Endothelial cell of umbilical vein (primary cell): ENCODE measurements around the gene ZNF639. TPM values are rescaled to one million over a fixed set of nuclear protein-coding genes. Genes with fewer than 3 reads are reported as not detected.

Experiments used
- BruUV-seq: library from RNA; stranded (reverse); fragments of 400-500 nt; replicated peaks from 2 replicates; lab custom pipeline; 2021; lab: Mats Ljungman, UMichigan
- CTCF ChIA-PET: fragments of 300-600, 350-600 bp; sonication (Branson Sonifier 250); formaldehyde crosslinking; loops from one replicate; lab custom pipeline; 2021; ENCODE audit warnings: antibody characterized with exemption, inconsistent platforms; lab: Charles Lee
- POLR2A ChIA-PET: fragments of 300-600, 350-600 bp; sonication (Branson Sonifier 250); formaldehyde crosslinking; loops from one replicate; lab custom pipeline; 2021; ENCODE audit warnings: antibody characterized with exemption, inconsistent platforms; lab: Charles Lee
- DNase-seq: peaks from one replicate; pipeline ENCODE4 v3.0.0-alpha.2; 2011; ENCODE audit warnings: low read depth, low spot score
- FAIRE-seq: peaks from 2 replicates; lab custom pipeline; 2011; peaks lifted over from hg19 to GRCh38; lab: Jason Lieb, UNC
- H2AFZ ChIP-seq: 2 replicates; pipeline ENCODE4 v1.6.0; 2012; ENCODE audit warnings: low read depth, low read length, control low read depth, inconsistent platforms
- H3K27ac ChIP-seq: 2 replicates; pipeline ENCODE4 v1.5.1; 2011; ENCODE audit warnings: low read depth, mild to moderate bottlenecking, control low read depth, low read length, moderate library complexity; ENCODE audit not compliant: insufficient read depth
- H3K27me3 ChIP-seq, 2 experiments: 2 replicates each; pipeline versions ENCODE4 v1.6.0 to v1.6.1; 2011; ENCODE audit warnings: low read length in 2 of 2, mixed read lengths in 1 of 2; ENCODE audit not compliant: control insufficient read depth in 2 of 2, insufficient read depth in 2 of 2
- H3K36me3 ChIP-seq, 2 experiments: 2 replicates in 1 of 2; 3 replicates in 1 of 2; pipeline ENCODE4 v1.5.1; 2011; ENCODE audit warnings: low read length in 2 of 2, mild to moderate bottlenecking in 1 of 2, moderate library complexity in 1 of 2; ENCODE audit not compliant: control insufficient read depth in 2 of 2, insufficient read depth in 2 of 2; ENCODE audit errors: extremely low read depth in 1 of 2
- H3K4me1 ChIP-seq: 3 replicates; pipeline ENCODE4 v1.5.1; 2011; ENCODE audit warnings: mild to moderate bottlenecking, low read length; ENCODE audit not compliant: control insufficient read depth, insufficient read depth; ENCODE audit errors: extremely low read depth
- H3K4me2 ChIP-seq: 2 replicates; pipeline ENCODE4 v1.6.1; 2011; ENCODE audit warnings: low read length, control low read depth, mixed read lengths; ENCODE audit not compliant: insufficient read depth
- H3K4me3 ChIP-seq, 3 experiments: fragments of 200-600 bp in 1 of 3; sonication (generic), shearing (Covaris generic) in 1 of 3; replicated peaks in 1 of 3; 2 replicates each; pipeline ENCODE4 v1.5.1; 2011 to 2016; ENCODE audit warnings: control low read depth in 3 of 3, low read length in 3 of 3, mild to moderate bottlenecking in 2 of 3, inconsistent platforms in 1 of 3, low read depth in 1 of 3, moderate library complexity in 1 of 3; ENCODE audit not compliant: insufficient read depth in 1 of 3
- H3K79me2 ChIP-seq: 2 replicates; pipeline ENCODE4 v1.6.0; 2012; ENCODE audit warnings: low read length, inconsistent platforms; ENCODE audit not compliant: control insufficient read depth, insufficient read depth
- H3K9ac ChIP-seq: replicated peaks from 2 replicates; pipeline ENCODE3; 2011; ENCODE audit warnings: low read length, control low read depth; ENCODE audit not compliant: insufficient read depth; ENCODE audit errors: extremely low read depth
- H3K9me1 ChIP-seq: replicated peaks from 3 replicates; pipeline ENCODE4 v1.6.0; 2011; ENCODE audit warnings: mild to moderate bottlenecking, low read length; ENCODE audit not compliant: control insufficient read depth, insufficient read depth; ENCODE audit errors: extremely low read depth
- H3K9me3 ChIP-seq: replicated peaks from 2 replicates; pipeline ENCODE4 v1.5.1; 2012; ENCODE audit warnings: low read length, inconsistent platforms; ENCODE audit not compliant: control insufficient read depth, insufficient read depth
- H4K20me1 ChIP-seq: replicated peaks from 2 replicates; pipeline ENCODE3; 2011; ENCODE audit warnings: mild to moderate bottlenecking, low read length; ENCODE audit not compliant: control insufficient read depth, insufficient read depth; ENCODE audit errors: extremely low read depth
- CTCF ChIP-seq, 2 donors: IDR thresholded peaks; 1 replicate in 1 of 2; 2 replicates in 1 of 2; pipeline ENCODE4 v1.5.1; 2011; ENCODE audit warnings: low read length in 2 of 2, mild to moderate bottlenecking in 2 of 2, moderate library complexity in 2 of 2, control low read depth in 1 of 2, inconsistent platforms in 1 of 2, low read depth in 1 of 2; ENCODE audit not compliant: insufficient read depth in 1 of 2; ENCODE audit errors: extremely low read depth in 1 of 2
- EZH2 ChIP-seq: IDR thresholded peaks from 2 replicates; pipeline ENCODE4 v1.6.1; 2012; ENCODE audit warnings: borderline replicate concordance, low read depth, mild to moderate bottlenecking, moderate library complexity, low read length, inconsistent platforms; ENCODE audit not compliant: severe bottlenecking
- FOS ChIP-seq: IDR thresholded peaks from 2 replicates; pipeline ENCODE4 v1.6.1; 2011; ENCODE audit warnings: mild to moderate bottlenecking, low read length, moderate library complexity, borderline replicate concordance; ENCODE audit not compliant: insufficient read depth
- GATA2 ChIP-seq: IDR thresholded peaks from 2 replicates; pipeline ENCODE4 v1.7.0; 2011; ENCODE audit warnings: low read depth, mild to moderate bottlenecking, moderate library complexity, mixed read lengths, low read length; ENCODE audit not compliant: insufficient read length, insufficient read depth
- JUN ChIP-seq: IDR thresholded peaks from 2 replicates; pipeline ENCODE4 v1.6.1; 2011; ENCODE audit warnings: borderline replicate concordance, low read depth; ENCODE audit not compliant: insufficient read length, insufficient read depth
- MAX ChIP-seq: IDR thresholded peaks from 2 replicates; pipeline ENCODE4 v1.6.1; 2011; ENCODE audit not compliant: insufficient read depth, insufficient read length
- MYC ChIP-seq: IDR thresholded peaks from one replicate; pipeline ENCODE4 v1.6.1; 2011; ENCODE audit warnings: mild to moderate bottlenecking, low read depth, low read length
- POLR2A ChIP-seq: IDR thresholded peaks from 2 replicates; pipeline ENCODE4 v1.6.1; 2012; ENCODE audit warnings: low read depth, mild to moderate bottlenecking, control low read depth, low read length
- POLR2AphosphoS5 ChIP-seq: IDR thresholded peaks from 2 replicates; pipeline ENCODE4 v1.6.1; 2012; ENCODE audit warnings: low read depth, mild to moderate bottlenecking, control low read depth, low read length, moderate library complexity; ENCODE audit not compliant: insufficient read depth
- dilution Hi-C: fragments of 300-500 bp; cut with MboI; formaldehyde crosslinking; loops from one replicate; pipeline ENCODE4 v1.15.0; 2019; ENCODE audit warnings: low sequenced_read_pairs; ENCODE audit not compliant: extremely low pct_ligation_motif_present
- intact Hi-C: fragments of 100-400 bp; cut with micrococcal nuclease; formaldehyde crosslinking; loops from one replicate; pipeline ENCODE4 v1.10.0; 2022
- polyA plus RNA-seq, 4 experiments: library from polyadenylated mRNA; depleted of rRNA in 3 of 4; stranded (reverse) in 3 of 4; unstranded in 1 of 4; fragments of >200 nt; gene quantifications; 2 replicates each; pipeline versions ENCODE4 v1.2.1 to v1.2.3, GENCODE V29; 2011 to 2012; ENCODE audit warnings: missing spikeins in 1 of 4
- total RNA-seq: library from RNA; stranded (reverse); gene quantifications from 2 replicates; pipeline ENCODE4 v1.2.3, GENCODE V29; 2021

ZNF639 gene
- total and polyA plus RNA-seq, 2 donors (not counting 3 experiments of a cell fraction or from before 2014, with no cell fraction given): 8.0 to 30.5 TPM

GRCh38 chr3:179330438-179330837 is 7.6 kb downstream of the ZNF639 start:
- Histone ChIP-seq H3K4me3 (no peak overlapping the region), H3K9ac (no peak overlapping the region), H3K9me3 (no peaks in the 10 kb centered on the region), H3K4me1 (no peaks in the 10 kb centered on the region), H2AFZ (no peak overlapping the region), H3K79me2 (peaks cover 38% of the 10 kb centered on the region), H3K9me1 (no peaks in the 10 kb centered on the region), H3K36me3 (peaks cover 21 to 40% of the 10 kb centered on the region in 2 experiments), H3K4me2 (no peak overlapping the region), H3K27ac (no peak overlapping the region), H3K27me3 (no peaks in the 10 kb centered on the region), H4K20me1 (no peaks in the 10 kb centered on the region)
- intact Hi-C loops: no loop called here
- dilution Hi-C loops: no loop called here
- DNase-seq (no peak), FAIRE-seq (no peak)
- ChIA-PET POLR2A (interaction anchor here (0.6 kb wide), 1 partner anchor 237 kb away, joined by 7 read pairs; no protein-coding TSS in a partner anchor), CTCF (interaction anchor here (1.0 kb wide), 1 partner anchor 315 kb away, joined by 3 read pairs; no protein-coding TSS in a partner anchor)
- BruUV-seq: no TSS peak
- no peak for TF ChIP-seq EZH2
- no peak for TF ChIP-seq FOS
- TF ChIP-seq MYC: no peak
- TF ChIP-seq MAX: no peak

- CTCF ChIA-PET: no interaction called here
- H3K4me1 ChIP-seq: no peaks in the 10 kb centered on the region
- TF ChIP-seq POLR2AphosphoS5 (no peak), CTCF (IDR thresholded peaks at IDR 0.05; ENCODE audit: extremely low read depth in 1 of 2, insufficient read depth in 1 of 2, low read depth in 1 of 2, low read length in 2 of 2) (no peak), EZH2 (no peak), MYC (no peak), JUN (no peak), GATA2 (no peak), POLR2A (no peak), FOS (no peak), MAX (no peak)
- FAIRE-seq (no peak), DNase-seq (no peak)
- H3K4me2 ChIP-seq: no peak overlapping the region
- no peaks in the 10 kb centered on the region for H3K9me3 ChIP-seq
- no peak overlapping the region for H3K9ac ChIP-seq
- intact Hi-C loops: no loop called here
- no peaks in the 10 kb centered on the region for H3K27me3 ChIP-seq
- H2AFZ ChIP-seq: no peak overlapping the region
- H3K27ac ChIP-seq: no peak overlapping the region
- H3K36me3 ChIP-seq: peaks cover 21 to 40% of the 10 kb centered on the region in 2 experiments
- peaks cover 21% of the 10 kb centered on the region for H3K79me2 ChIP-seq
- no TSS peak for BruUV-seq
- H4K20me1 ChIP-seq: no peaks in the 10 kb centered on the region
- POLR2A ChIA-PET: no interaction called here
- no peak overlapping the region for H3K4me3 ChIP-seq
- dilution Hi-C loops: no loop called here
- no peaks in the 10 kb centered on the region for H3K9me1 ChIP-seq
Measured at GRCh38 chr3:179332240-179332639, 9.4 kb downstream of the ZNF639 start.
